Endothelial cell of umbilical vein (primary cell): ENCODE results near the gene ABLIM2. TPM values are rescaled to one million over a fixed set of nuclear protein-coding genes. Genes with fewer than 3 reads are reported as not detected.

Experiments used
- BruUV-seq: library from RNA; stranded (reverse); fragments of 400-500 nt; replicated peaks from 2 replicates; lab custom pipeline; 2021; lab: Mats Ljungman, UMichigan
- CTCF ChIA-PET: fragments of 300-600, 350-600 bp; sonication (Branson Sonifier 250); formaldehyde crosslinking; loops from one replicate; lab custom pipeline; 2021; ENCODE audit warnings: antibody characterized with exemption, inconsistent platforms; lab: Charles Lee
- POLR2A ChIA-PET: fragments of 300-600, 350-600 bp; sonication (Branson Sonifier 250); formaldehyde crosslinking; loops from one replicate; lab custom pipeline; 2021; ENCODE audit warnings: antibody characterized with exemption, inconsistent platforms; lab: Charles Lee
- DNase-seq: peaks from one replicate; pipeline ENCODE4 v3.0.0-alpha.2; 2011; ENCODE audit warnings: low read depth, low spot score
- FAIRE-seq: peaks from 2 replicates; lab custom pipeline; 2011; peaks lifted over from hg19 to GRCh38; lab: Jason Lieb, UNC
- H2AFZ ChIP-seq: 2 replicates; pipeline ENCODE4 v1.6.0; 2012; ENCODE audit warnings: low read depth, low read length, control low read depth, inconsistent platforms
- H3K27ac ChIP-seq: 2 replicates; pipeline ENCODE4 v1.5.1; 2011; ENCODE audit warnings: low read depth, mild to moderate bottlenecking, control low read depth, low read length, moderate library complexity; ENCODE audit not compliant: insufficient read depth
- H3K27me3 ChIP-seq, 2 experiments: 2 replicates each; pipeline versions ENCODE4 v1.6.0 to v1.6.1; 2011; ENCODE audit warnings: low read length in 2 of 2, mixed read lengths in 1 of 2; ENCODE audit not compliant: control insufficient read depth in 2 of 2, insufficient read depth in 2 of 2
- H3K36me3 ChIP-seq, 2 experiments: 2 replicates in 1 of 2; 3 replicates in 1 of 2; pipeline ENCODE4 v1.5.1; 2011; ENCODE audit warnings: low read length in 2 of 2, mild to moderate bottlenecking in 1 of 2, moderate library complexity in 1 of 2; ENCODE audit not compliant: control insufficient read depth in 2 of 2, insufficient read depth in 2 of 2; ENCODE audit errors: extremely low read depth in 1 of 2
- H3K4me1 ChIP-seq: 3 replicates; pipeline ENCODE4 v1.5.1; 2011; ENCODE audit warnings: mild to moderate bottlenecking, low read length; ENCODE audit not compliant: control insufficient read depth, insufficient read depth; ENCODE audit errors: extremely low read depth
- H3K4me2 ChIP-seq: 2 replicates; pipeline ENCODE4 v1.6.1; 2011; ENCODE audit warnings: low read length, control low read depth, mixed read lengths; ENCODE audit not compliant: insufficient read depth
- H3K4me3 ChIP-seq, 3 experiments: fragments of 200-600 bp in 1 of 3; sonication (generic), shearing (Covaris generic) in 1 of 3; replicated peaks in 1 of 3; 2 replicates each; pipeline ENCODE4 v1.5.1; 2011 to 2016; ENCODE audit warnings: control low read depth in 3 of 3, low read length in 3 of 3, mild to moderate bottlenecking in 2 of 3, inconsistent platforms in 1 of 3, low read depth in 1 of 3, moderate library complexity in 1 of 3; ENCODE audit not compliant: insufficient read depth in 1 of 3
- H3K79me2 ChIP-seq: 2 replicates; pipeline ENCODE4 v1.6.0; 2012; ENCODE audit warnings: low read length, inconsistent platforms; ENCODE audit not compliant: control insufficient read depth, insufficient read depth
- H3K9ac ChIP-seq: replicated peaks from 2 replicates; pipeline ENCODE3; 2011; ENCODE audit warnings: low read length, control low read depth; ENCODE audit not compliant: insufficient read depth; ENCODE audit errors: extremely low read depth
- H3K9me1 ChIP-seq: replicated peaks from 3 replicates; pipeline ENCODE4 v1.6.0; 2011; ENCODE audit warnings: mild to moderate bottlenecking, low read length; ENCODE audit not compliant: control insufficient read depth, insufficient read depth; ENCODE audit errors: extremely low read depth
- H3K9me3 ChIP-seq: replicated peaks from 2 replicates; pipeline ENCODE4 v1.5.1; 2012; ENCODE audit warnings: low read length, inconsistent platforms; ENCODE audit not compliant: control insufficient read depth, insufficient read depth
- H4K20me1 ChIP-seq: replicated peaks from 2 replicates; pipeline ENCODE3; 2011; ENCODE audit warnings: mild to moderate bottlenecking, low read length; ENCODE audit not compliant: control insufficient read depth, insufficient read depth; ENCODE audit errors: extremely low read depth
- EZH2 ChIP-seq: IDR thresholded peaks from 2 replicates; pipeline ENCODE4 v1.6.1; 2012; ENCODE audit warnings: borderline replicate concordance, low read depth, mild to moderate bottlenecking, moderate library complexity, low read length, inconsistent platforms; ENCODE audit not compliant: severe bottlenecking
- FOS ChIP-seq: IDR thresholded peaks from 2 replicates; pipeline ENCODE4 v1.6.1; 2011; ENCODE audit warnings: mild to moderate bottlenecking, low read length, moderate library complexity, borderline replicate concordance; ENCODE audit not compliant: insufficient read depth
- JUN ChIP-seq: IDR thresholded peaks from 2 replicates; pipeline ENCODE4 v1.6.1; 2011; ENCODE audit warnings: borderline replicate concordance, low read depth; ENCODE audit not compliant: insufficient read length, insufficient read depth
- MAX ChIP-seq: IDR thresholded peaks from 2 replicates; pipeline ENCODE4 v1.6.1; 2011; ENCODE audit not compliant: insufficient read depth, insufficient read length
- MYC ChIP-seq: IDR thresholded peaks from one replicate; pipeline ENCODE4 v1.6.1; 2011; ENCODE audit warnings: mild to moderate bottlenecking, low read depth, low read length
- POLR2A ChIP-seq: IDR thresholded peaks from 2 replicates; pipeline ENCODE4 v1.6.1; 2012; ENCODE audit warnings: low read depth, mild to moderate bottlenecking, control low read depth, low read length
- POLR2AphosphoS5 ChIP-seq: IDR thresholded peaks from 2 replicates; pipeline ENCODE4 v1.6.1; 2012; ENCODE audit warnings: low read depth, mild to moderate bottlenecking, control low read depth, low read length, moderate library complexity; ENCODE audit not compliant: insufficient read depth
- dilution Hi-C: fragments of 300-500 bp; cut with MboI; formaldehyde crosslinking; loops from one replicate; pipeline ENCODE4 v1.15.0; 2019; ENCODE audit warnings: low sequenced_read_pairs; ENCODE audit not compliant: extremely low pct_ligation_motif_present
- intact Hi-C: fragments of 100-400 bp; cut with micrococcal nuclease; formaldehyde crosslinking; loops from one replicate; pipeline ENCODE4 v1.10.0; 2022
- polyA plus RNA-seq, 4 experiments: library from polyadenylated mRNA; depleted of rRNA in 3 of 4; stranded (reverse) in 3 of 4; unstranded in 1 of 4; fragments of >200 nt; gene quantifications; 2 replicates each; pipeline versions ENCODE4 v1.2.1 to v1.2.3, GENCODE V29; 2011 to 2012; ENCODE audit warnings: missing spikeins in 1 of 4
- total RNA-seq: library from RNA; stranded (reverse); gene quantifications from 2 replicates; pipeline ENCODE4 v1.2.3, GENCODE V29; 2021

Gene ABLIM2
- total and polyA plus RNA-seq, 2 donors (not counting 3 experiments of a cell fraction or from before 2014, with no cell fraction given) = 0.28 to 0.66 TPM

DNA sequence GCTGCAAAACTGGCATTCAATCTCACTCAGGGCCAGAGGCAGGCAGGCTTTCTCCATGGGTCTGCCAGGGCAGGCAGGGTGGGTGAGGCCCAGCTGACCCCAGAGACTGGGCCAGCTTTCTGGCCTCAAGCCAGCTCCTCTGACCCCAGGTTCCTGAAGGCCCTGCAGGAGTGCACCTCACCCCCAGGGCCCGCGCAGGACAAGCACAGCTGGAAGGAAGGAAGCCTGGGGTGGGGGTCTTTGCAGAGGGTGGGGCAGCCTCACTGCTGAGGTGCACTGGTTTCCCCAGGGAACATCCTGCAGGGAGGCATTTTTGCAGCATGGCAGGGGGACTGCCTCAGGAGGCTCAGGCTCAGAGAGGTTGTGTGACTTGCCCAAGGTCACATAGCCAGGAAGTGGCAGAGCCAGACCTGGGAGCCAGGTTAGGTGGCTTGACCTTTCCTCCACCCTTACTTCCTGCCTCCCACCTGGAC lies 187.4 kb downstream of the ABLIM2 start:
- dilution Hi-C loops (no loop called here), intact Hi-C loops (no loop called here)
- H4K20me1 ChIP-seq = no peaks in the 10 kb centered on the region
- H3K36me3 ChIP-seq = no peaks in the 10 kb centered on the region
- peak overlapping the region; percentile 20 to 36 (median 22) for H3K4me3 ChIP-seq
- no peaks in the 10 kb centered on the region for H3K9me3 ChIP-seq
- BruUV-seq = no TSS peak
- no peak overlapping the region for H2AFZ ChIP-seq
- FAIRE-seq (peak; percentile 24), DNase-seq (no peak)
- peak overlapping the region; percentile 80 for H3K9ac ChIP-seq
- ChIA-PET POLR2A (interaction anchor here (0.6 to 1.3 kb wide), 2 partner anchors 31 to 33 kb away, joined by 3 to 6 read pairs; partner anchors contain the start of gene AFAP1), CTCF (interaction anchor here (0.9 to 1.5 kb wide), 3 partner anchors 16 to 166 kb away, joined by 3 read pairs; partner anchors contain the start of gene AFAP1)
- H3K4me2 ChIP-seq = peak overlapping the region; percentile 80
- H3K27ac ChIP-seq = peak overlapping the region; percentile 89
- no peaks in the 10 kb centered on the region for H3K27me3 ChIP-seq
- H3K4me1 ChIP-seq = peaks cover 48% of the 10 kb centered on the region
- H3K9me1 ChIP-seq = no peaks in the 10 kb centered on the region
- peaks cover 20% of the 10 kb centered on the region for H3K79me2 ChIP-seq
- TF ChIP-seq POLR2A (no peak), MAX (no peak), POLR2AphosphoS5 (no peak), MYC (no peak), JUN (no peak), EZH2 (no peak), FOS (no peak)
